A673 (cell line): ENCODE data around the gene ACOT7.

Experiments
- CTCF ChIP-seq: fragments of 300-800, 200-600 bp; sonication (generic); conservative IDR thresholded peaks from 2 replicates; pipeline ENCODE4 v1.5.1; 2017; ENCODE audit warnings: low read depth, mild to moderate bottlenecking, antibody characterized with exemption, low read length, moderate library complexity, mixed read lengths
- EZH2 ChIP-seq: fragments of 200-600 bp; sonication (generic); IDR thresholded peaks from 2 replicates; pipeline ENCODE4 v1.6.1; 2017; ENCODE audit warnings: borderline replicate concordance, low read depth, mild to moderate bottlenecking, mixed read lengths, antibody characterized with exemption, low read length; ENCODE audit not compliant: poor library complexity, severe bottlenecking

- TF ChIP-seq EZH2 (no peak), CTCF (no peak)
Observed at GRCh38 chr1:6224718-6225117, 168.8 kb downstream of the ACOT7 start.
